Right lobe of liver (tissue), 4 donors: ENCODE results near the gene KCTD20.

Experiments used
- POLR2A ChIP-seq: fragments of 450-650 bp; IDR thresholded peaks from one replicate; pipeline ENCODE4 v1.6.1; 2017; ENCODE audit warnings: antibody characterized with exemption, mild to moderate bottlenecking
- TF ChIP-seq, protein P1 (sequence below), 4 donors: fragments of 200-600 bp in 3 of 4; fragments of 450-650 bp in 1 of 4; IDR thresholded peaks; one replicate each; pipeline versions ENCODE4 v1.5.1 to v1.8.0; 2016 to 2022; ENCODE audit warnings: antibody characterized with exemption in 4 of 4, mild to moderate bottlenecking in 2 of 4
- donor health status: DM: no; HTN: no; CAD: no.
- donor health status: DM: no; HTN: no; CAD: no.
- donor health status: DM: no; HTN: yes; CAD: no.

- TF ChIP-seq, protein P1, sequence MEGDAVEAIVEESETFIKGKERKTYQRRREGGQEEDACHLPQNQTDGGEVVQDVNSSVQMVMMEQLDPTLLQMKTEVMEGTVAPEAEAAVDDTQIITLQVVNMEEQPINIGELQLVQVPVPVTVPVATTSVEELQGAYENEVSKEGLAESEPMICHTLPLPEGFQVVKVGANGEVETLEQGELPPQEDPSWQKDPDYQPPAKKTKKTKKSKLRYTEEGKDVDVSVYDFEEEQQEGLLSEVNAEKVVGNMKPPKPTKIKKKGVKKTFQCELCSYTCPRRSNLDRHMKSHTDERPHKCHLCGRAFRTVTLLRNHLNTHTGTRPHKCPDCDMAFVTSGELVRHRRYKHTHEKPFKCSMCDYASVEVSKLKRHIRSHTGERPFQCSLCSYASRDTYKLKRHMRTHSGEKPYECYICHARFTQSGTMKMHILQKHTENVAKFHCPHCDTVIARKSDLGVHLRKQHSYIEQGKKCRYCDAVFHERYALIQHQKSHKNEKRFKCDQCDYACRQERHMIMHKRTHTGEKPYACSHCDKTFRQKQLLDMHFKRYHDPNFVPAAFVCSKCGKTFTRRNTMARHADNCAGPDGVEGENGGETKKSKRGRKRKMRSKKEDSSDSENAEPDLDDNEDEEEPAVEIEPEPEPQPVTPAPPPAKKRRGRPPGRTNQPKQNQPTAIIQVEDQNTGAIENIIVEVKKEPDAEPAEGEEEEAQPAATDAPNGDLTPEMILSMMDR (IDR thresholded peaks at IDR 0.05) = no peak
- TF ChIP-seq POLR2A = no peak
Observed at GRCh38 chr6:36516559-36516958, 73.8 kb downstream of the KCTD20 start.
